PC-3 (cell line): Measurements from ENCODE around the gene RANBP1. TPM values are rescaled to one million over a fixed set of nuclear protein-coding genes. Genes with fewer than 3 reads are reported as not detected.

ENCODE experiments used
- ATAC-seq: fragments of 200-7000 bp; cut with Tn5 transposase; 2 replicates; pipeline ENCODE4 v1.9.1; 2020; ENCODE audit warnings: mild to moderate bottlenecking, moderate library complexity
- BruUV-seq: library from RNA; stranded (reverse); fragments of 400-500 nt; replicated peaks from 2 replicates; lab custom pipeline; 2021; lab: Mats Ljungman, UMichigan
- CTCF ChIA-PET: fragments of 300-600 bp; sonication (Branson Sonifier 250); formaldehyde crosslinking; loops from one replicate; lab custom pipeline; 2022; ENCODE audit warnings: antibody characterized with exemption; lab: Charles Lee
- POLR2A ChIA-PET: fragments of 300-600 bp; sonication (Branson Sonifier 250); formaldehyde crosslinking; loops from one replicate; lab custom pipeline; 2022; ENCODE audit warnings: antibody characterized with exemption; ENCODE audit not compliant: unreplicated experiment; lab: Charles Lee
- DNase-seq: peaks from one replicate; pipeline ENCODE4 v3.0.0-alpha.2; 2015
- H2AFZ ChIP-seq: fragments of 300-600 bp; sonication (generic); 2 replicates; pipeline ENCODE4 v1.6.0; 2016; ENCODE audit warnings: antibody characterized with exemption, low read length
- H3F3A ChIP-seq: fragments of 300-600 bp; sonication (generic); one replicate; pipeline ENCODE4 v1.6.0; 2017; ENCODE audit warnings: antibody characterized with exemption, low read length, control low read depth, mild to moderate bottlenecking; ENCODE audit not compliant: unreplicated experiment
- H3K27ac ChIP-seq: fragments of 300-600 bp; sonication (generic); 2 replicates; pipeline ENCODE4 v1.5.1; 2016; ENCODE audit warnings: mild to moderate bottlenecking, low read length
- H3K27me3 ChIP-seq: fragments of 300-600 bp; sonication (generic); 2 replicates; pipeline ENCODE4 v1.6.1; 2016; ENCODE audit warnings: low read length, mixed read lengths
- H3K36me3 ChIP-seq: fragments of 300-600 bp; sonication (generic); 2 replicates; pipeline ENCODE4 v1.6.1; 2016; ENCODE audit warnings: low read depth, mixed run types, low read length, mixed read lengths
- H3K4me1 ChIP-seq: fragments of 300-600 bp; sonication (generic); 2 replicates; pipeline ENCODE4 v1.5.1; 2016; ENCODE audit warnings: low read length; ENCODE audit not compliant: insufficient read depth
- H3K4me2 ChIP-seq: fragments of 300-600 bp; sonication (generic); 2 replicates; pipeline ENCODE4 v1.6.0; 2016; ENCODE audit warnings: low read length
- H3K4me3 ChIP-seq: fragments of 300-600 bp; sonication (generic); 2 replicates; pipeline ENCODE4 v1.5.1; 2016; ENCODE audit warnings: mild to moderate bottlenecking, low read length, mixed read lengths
- H3K79me2 ChIP-seq: fragments of 300-600 bp; sonication (generic); 2 replicates; pipeline ENCODE4 v1.6.1; 2017; ENCODE audit warnings: low read length, mixed read lengths
- H3K9ac ChIP-seq: fragments of 300-600 bp; sonication (generic); 2 replicates; pipeline ENCODE4 v1.6.0; 2016; ENCODE audit warnings: mild to moderate bottlenecking, low read length
- H3K9me2 ChIP-seq: fragments of 300-600 bp; sonication (generic); replicated peaks from 2 replicates; pipeline ENCODE4 v1.6.1; 2016; ENCODE audit warnings: mixed run types, low read length, mixed read lengths
- H3K9me3 ChIP-seq: fragments of 300-600 bp; sonication (generic); 2 replicates; pipeline ENCODE4 v1.6.1; 2016; ENCODE audit warnings: low read length, mixed read lengths
- H4K20me1 ChIP-seq: fragments of 300-600 bp; sonication (generic); 2 replicates; pipeline ENCODE4 v1.6.1; 2016; ENCODE audit warnings: low read length, mixed read lengths
- EZH2 ChIP-seq: fragments of 300-600 bp; sonication (generic); IDR thresholded peaks from one replicate; pipeline ENCODE4 v1.6.1; 2017; ENCODE audit warnings: antibody characterized with exemption, mild to moderate bottlenecking, low read length; ENCODE audit not compliant: unreplicated experiment
- EZH2phosphoT487 ChIP-seq: fragments of 300-600 bp; sonication (generic); IDR thresholded peaks from 2 replicates; pipeline ENCODE4 v1.6.1; 2018; ENCODE audit warnings: mild to moderate bottlenecking, antibody characterized with exemption, low read length, borderline replicate concordance
- intact Hi-C: fragments of 100-400 bp; cut with micrococcal nuclease; formaldehyde crosslinking; loops from 2 replicates; pipeline ENCODE4 v1.9.0; 2023
- total RNA-seq: library from RNA; depleted of rRNA; stranded (reverse); fragments of >200 nt; gene quantifications from 2 replicates; pipeline ENCODE4 v1.2.3, GENCODE V29; 2014
- TF ChIP-seq, protein P1 (sequence below): fragments of 300-600 bp; sonication (generic); conservative IDR thresholded peaks from 2 replicates; pipeline ENCODE4 v1.5.1; 2017; ENCODE audit warnings: antibody characterized with exemption, low read depth, mild to moderate bottlenecking, low read length

The RANBP1 gene
- total RNA-seq, 1 experiment from 2014 or later: 356 TPM

DNA sequence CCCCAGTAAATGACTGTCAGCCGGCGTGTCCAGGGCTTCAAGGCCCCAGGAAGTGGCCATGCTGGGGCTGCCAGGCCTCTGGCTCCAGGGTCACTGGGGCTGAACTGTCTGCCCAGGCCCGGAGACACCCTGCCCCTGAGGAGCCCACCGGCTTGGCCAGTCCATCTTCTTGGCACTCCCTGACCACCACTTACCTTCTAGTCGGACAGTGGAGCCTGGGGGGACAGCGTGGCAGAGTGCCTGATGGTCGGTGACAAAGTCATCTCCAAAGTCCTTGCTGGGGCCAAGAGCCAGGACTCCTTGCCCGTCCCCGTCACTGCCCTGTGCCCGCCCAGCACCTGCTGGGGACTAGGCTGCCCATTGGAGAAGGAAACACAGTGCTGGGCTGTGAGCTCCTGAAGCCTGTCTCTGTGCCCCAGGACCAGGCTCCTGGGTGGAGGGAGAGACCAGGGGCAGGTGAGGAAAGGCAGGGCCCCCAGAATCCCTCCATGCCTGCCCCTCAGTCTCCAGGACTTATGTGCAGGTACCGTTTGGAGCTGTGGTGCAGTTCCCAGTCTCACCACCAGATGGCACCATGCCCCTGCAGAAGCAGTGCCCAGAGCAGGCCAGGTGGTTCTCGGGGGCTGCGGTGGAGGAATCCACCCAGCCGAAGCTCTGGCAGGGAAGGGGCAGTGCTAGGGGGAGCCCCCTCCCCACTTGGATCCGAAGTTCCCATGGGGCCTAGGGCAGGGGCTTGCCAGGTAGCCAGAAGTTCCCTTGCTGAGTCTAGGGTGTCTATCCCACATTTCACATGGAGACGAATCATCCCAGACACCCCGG is 40.9 kb downstream of the RANBP1 start:
- intact Hi-C loops: no loop called here
- no TSS peak for BruUV-seq
- no peak overlapping the region for H3K27ac ChIP-seq

DNA sequence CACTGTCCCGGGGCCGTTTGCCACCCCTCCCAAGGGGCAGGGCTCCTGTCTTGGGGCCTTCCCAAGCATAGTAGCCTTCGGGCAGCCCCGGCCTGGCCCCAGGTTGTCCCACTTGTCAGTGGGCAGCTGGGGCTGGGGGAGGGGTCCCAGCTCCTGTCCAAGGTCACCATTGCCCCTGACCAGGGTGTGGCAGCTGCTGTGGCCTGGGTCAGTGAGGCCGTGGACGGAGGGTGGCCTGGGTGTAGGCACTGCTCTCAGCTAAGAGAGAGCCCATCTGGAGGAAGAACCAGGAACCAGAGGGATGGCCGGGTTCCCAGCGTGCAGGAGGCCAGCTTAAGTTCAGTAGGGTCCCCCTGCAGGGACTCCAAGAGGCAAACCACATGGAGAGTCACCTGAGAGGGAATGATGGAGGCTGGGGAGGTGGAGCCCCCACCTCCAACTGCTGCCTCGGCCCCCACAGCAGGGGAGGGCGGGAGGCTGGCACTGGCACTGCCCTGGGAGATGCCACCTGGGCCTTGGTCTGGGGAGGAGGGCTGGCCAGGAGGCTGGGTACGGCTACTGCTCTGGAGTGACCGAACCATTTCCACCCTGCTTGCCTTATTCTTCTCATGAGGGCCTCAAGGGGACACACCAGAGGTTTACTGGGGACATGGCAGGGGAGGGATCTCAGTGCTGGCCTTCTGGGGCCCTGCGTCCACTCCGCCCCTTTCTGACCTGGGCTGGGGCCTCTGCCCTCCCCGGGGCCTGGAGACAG is 41.7 kb downstream of the RANBP1 start:
- no peak for ATAC-seq
- H3K9ac ChIP-seq: no peak overlapping the region
- no peaks in the 10 kb centered on the region; the same call in 1 of the 2 replicates for H3K36me3 ChIP-seq
- no peaks in the 10 kb centered on the region for H3F3A ChIP-seq
- no peak overlapping the region for H3K4me3 ChIP-seq
- POLR2A ChIA-PET: no interaction called here
- no peak overlapping the region for H2AFZ ChIP-seq
- H3K4me2 ChIP-seq: no peak overlapping the region
- intact Hi-C loops: no loop called here
- CTCF ChIA-PET: interaction anchor here (0.6 kb wide), 1 partner anchor 261 kb away, joined by 10 read pairs; no protein-coding TSS in a partner anchor
- no peak overlapping the region for H3K27ac ChIP-seq
- BruUV-seq: no TSS peak
- no peaks in the 10 kb centered on the region for H3K79me2 ChIP-seq
- H3K9me2 ChIP-seq: no peaks in the 10 kb centered on the region
- TF ChIP-seq EZH2phosphoT487 (no peak), EZH2 (no peak)
- TF ChIP-seq, protein P1, sequence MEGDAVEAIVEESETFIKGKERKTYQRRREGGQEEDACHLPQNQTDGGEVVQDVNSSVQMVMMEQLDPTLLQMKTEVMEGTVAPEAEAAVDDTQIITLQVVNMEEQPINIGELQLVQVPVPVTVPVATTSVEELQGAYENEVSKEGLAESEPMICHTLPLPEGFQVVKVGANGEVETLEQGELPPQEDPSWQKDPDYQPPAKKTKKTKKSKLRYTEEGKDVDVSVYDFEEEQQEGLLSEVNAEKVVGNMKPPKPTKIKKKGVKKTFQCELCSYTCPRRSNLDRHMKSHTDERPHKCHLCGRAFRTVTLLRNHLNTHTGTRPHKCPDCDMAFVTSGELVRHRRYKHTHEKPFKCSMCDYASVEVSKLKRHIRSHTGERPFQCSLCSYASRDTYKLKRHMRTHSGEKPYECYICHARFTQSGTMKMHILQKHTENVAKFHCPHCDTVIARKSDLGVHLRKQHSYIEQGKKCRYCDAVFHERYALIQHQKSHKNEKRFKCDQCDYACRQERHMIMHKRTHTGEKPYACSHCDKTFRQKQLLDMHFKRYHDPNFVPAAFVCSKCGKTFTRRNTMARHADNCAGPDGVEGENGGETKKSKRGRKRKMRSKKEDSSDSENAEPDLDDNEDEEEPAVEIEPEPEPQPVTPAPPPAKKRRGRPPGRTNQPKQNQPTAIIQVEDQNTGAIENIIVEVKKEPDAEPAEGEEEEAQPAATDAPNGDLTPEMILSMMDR: no peak
- H3K4me1 ChIP-seq: no peaks in the 10 kb centered on the region
- H3K9me3 ChIP-seq: no peaks in the 10 kb centered on the region
- no peak for DNase-seq
- no peaks in the 10 kb centered on the region for H3K27me3 ChIP-seq
- H4K20me1 ChIP-seq: no peaks in the 10 kb centered on the region

More for the DNA sequence above, 40.9 kb downstream of the RANBP1 start:
- POLR2A ChIA-PET: no interaction called here
- DNase-seq (peak; percentile 82), ATAC-seq (peak; percentile 90)
- no peaks in the 10 kb centered on the region for H3F3A ChIP-seq
- TF ChIP-seq EZH2: no peak
- TF ChIP-seq, protein P1: peak; percentile 77
- no peak overlapping the region for H3K4me3 ChIP-seq
- CTCF ChIA-PET: interaction anchor here (0.6 kb wide), 1 partner anchor 262 kb away, joined by 10 read pairs; no protein-coding TSS in a partner anchor
- no peaks in the 10 kb centered on the region for H3K4me1 ChIP-seq
- H3K27me3 ChIP-seq: no peaks in the 10 kb centered on the region
- no peaks in the 10 kb centered on the region for H3K79me2 ChIP-seq
- H3K4me2 ChIP-seq: no peak overlapping the region
- no peaks in the 10 kb centered on the region for H3K9me2 ChIP-seq
- H3K36me3 ChIP-seq: no peaks in the 10 kb centered on the region; the same call in 1 of the 2 replicates
- no peaks in the 10 kb centered on the region for H3K9me3 ChIP-seq
- H2AFZ ChIP-seq: no peak overlapping the region
- no peaks in the 10 kb centered on the region for H4K20me1 ChIP-seq
- no peak overlapping the region for H3K9ac ChIP-seq
